Measurements from ENCODE around the gene LRRC46.

DNA sequence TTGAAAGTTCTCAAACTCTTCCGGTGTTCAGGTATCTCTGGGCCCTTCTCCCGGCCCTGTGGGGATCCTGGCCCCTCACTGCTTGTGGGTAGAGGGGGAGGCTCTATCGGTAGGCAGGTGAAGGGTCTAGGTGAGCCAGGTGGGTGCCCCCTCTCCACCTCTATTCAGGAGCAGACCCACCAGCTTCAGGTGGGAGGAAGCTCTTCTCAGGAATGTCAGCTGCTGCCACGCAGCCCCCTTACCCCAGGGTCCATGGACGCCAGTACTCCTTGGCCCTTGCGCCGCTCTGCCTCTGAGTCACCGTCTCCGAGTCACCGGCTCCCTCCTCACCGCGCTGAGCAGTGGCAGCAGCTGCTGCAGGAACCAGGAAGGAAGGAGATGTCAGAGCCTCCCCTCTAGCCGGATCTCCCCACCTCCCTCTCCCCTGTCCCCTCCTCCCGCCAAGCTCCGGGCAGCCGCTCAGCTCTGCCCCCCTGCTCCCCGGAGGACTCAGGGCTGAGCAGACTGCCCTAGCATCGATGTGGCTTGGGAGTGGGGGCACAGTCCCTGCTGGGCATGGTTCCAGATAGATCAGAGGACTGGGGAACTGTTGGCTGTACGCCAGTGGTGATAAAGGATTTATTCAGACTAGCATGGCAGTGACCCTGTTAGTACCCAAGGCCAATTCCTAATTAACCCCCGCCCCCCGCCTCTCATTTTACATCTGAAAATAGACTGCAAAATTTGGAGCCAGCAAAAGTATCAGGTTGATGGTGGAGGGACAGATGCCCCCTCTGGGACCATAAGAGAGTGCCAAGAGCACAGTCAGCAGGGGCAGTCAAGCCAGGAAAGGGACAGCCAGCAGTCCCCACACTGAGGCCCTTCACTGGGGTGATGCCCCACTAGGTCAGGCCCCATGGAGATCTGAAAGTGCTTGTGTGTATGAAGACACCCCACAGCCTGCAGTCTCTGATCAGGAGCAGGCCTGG, 9.8 kb upstream of the LRRC46 start, which contains the start of gene OSBPL7:
- peak; percentile 59 for TF ChIP-seq CTCF (IDR thresholded peaks at IDR 0.05; ENCODE audit: low read length)
- no peak for TF ChIP-seq EZH2 (optimal IDR thresholded peaks at IDR 0.05; ENCODE audit: low read depth, low read length)

Measured in MM.1S (cell line).